GM23338 (cell line): ENCODE measurements around the gene BCOR. TPM values are rescaled to one million over a fixed set of nuclear protein-coding genes. Genes with fewer than 3 reads are reported as not detected.

Experiments
- ATAC-seq: fragments of 200-7000 bp; cut with Tn5 transposase; 3 replicates; pipeline ENCODE4 v1.9.1; 2020
- DNase-seq: peaks from one replicate; pipeline ENCODE4 v3.0.0-alpha.2; 2015; ENCODE audit warnings: low spot score
- H2AFZ ChIP-seq: fragments of 200-600 bp; sonication (generic); 2 replicates; pipeline ENCODE4 v1.8.0; 2016; ENCODE audit warnings: antibody characterized with exemption, mild to moderate bottlenecking, moderate library complexity
- H3F3A ChIP-seq: fragments of 200-600 bp; sonication (generic); replicated peaks from 2 replicates; pipeline ENCODE4 v1.8.0; 2017; ENCODE audit warnings: antibody characterized with exemption, mixed run types, low read depth
- H3K27ac ChIP-seq: fragments of 200-600 bp; sonication (generic); 2 replicates; pipeline ENCODE4 v1.6.1; 2016; ENCODE audit warnings: low read depth
- H3K27me3 ChIP-seq: fragments of 200-600 bp; sonication (generic); 2 replicates; pipeline ENCODE4 v1.8.0; 2016; ENCODE audit warnings: mild to moderate bottlenecking, mixed run types, moderate library complexity; ENCODE audit not compliant: insufficient read depth
- H3K36me3 ChIP-seq: fragments of 200-600 bp; sonication (generic); 2 replicates; pipeline ENCODE4 v1.8.0; 2016; ENCODE audit warnings: mild to moderate bottlenecking; ENCODE audit not compliant: insufficient read depth
- H3K4me1 ChIP-seq: fragments of 200-600 bp; sonication (generic); 2 replicates; pipeline ENCODE4 v1.8.0; 2016; ENCODE audit warnings: mild to moderate bottlenecking, moderate library complexity; ENCODE audit not compliant: insufficient read depth
- H3K4me2 ChIP-seq: fragments of 200-600 bp; sonication (generic); 2 replicates; pipeline ENCODE4 v1.7.1; 2017; ENCODE audit warnings: mixed run types
- H3K4me3 ChIP-seq: fragments of 200-600 bp; sonication (generic); 2 replicates; pipeline ENCODE4 v1.6.1; 2016; ENCODE audit warnings: mixed run types
- H3K79me2 ChIP-seq: fragments of 200-600 bp; sonication (generic); replicated peaks from 2 replicates; pipeline ENCODE4 v1.8.0; 2017; ENCODE audit warnings: mild to moderate bottlenecking; ENCODE audit not compliant: insufficient read depth
- H3K9me2 ChIP-seq: fragments of 200-600 bp; sonication (generic); 2 replicates; pipeline ENCODE4 v1.8.0; 2017; ENCODE audit not compliant: insufficient read depth
- H4K20me1 ChIP-seq: fragments of 200-600 bp; sonication (generic); replicated peaks from 2 replicates; pipeline ENCODE4 v1.8.0; 2017; ENCODE audit warnings: mild to moderate bottlenecking; ENCODE audit not compliant: insufficient read depth
- H3K27ac Mint-ChIP-seq: 2 replicates; pipeline ENCODE4 v1.8.0; 2020; ENCODE audit warnings: inconsistent platforms, mild to moderate bottlenecking, moderate library complexity, mixed read lengths
- H3K27me3 Mint-ChIP-seq: 3 replicates; pipeline ENCODE4 v1.8.0; 2022; ENCODE audit warnings: low read depth, mild to moderate bottlenecking, moderate library complexity, mixed read lengths, inconsistent platforms; ENCODE audit not compliant: insufficient read depth, poor library complexity
- H3K36me3 Mint-ChIP-seq: 3 replicates; pipeline ENCODE4 v1.8.0; 2021; ENCODE audit warnings: low read depth, mild to moderate bottlenecking, inconsistent platforms, moderate library complexity, mixed read lengths
- H3K4me1 Mint-ChIP-seq: 3 replicates; pipeline ENCODE4 v1.8.0; 2020; ENCODE audit warnings: mild to moderate bottlenecking, inconsistent platforms, mixed read lengths
- H3K4me3 Mint-ChIP-seq: 3 replicates; pipeline ENCODE4 v1.8.0; 2021; ENCODE audit warnings: moderate library complexity, mild to moderate bottlenecking, inconsistent platforms, mixed read lengths
- H3K9me3 Mint-ChIP-seq: 3 replicates; pipeline ENCODE4 v1.8.0; 2020; ENCODE audit warnings: moderate library complexity, mild to moderate bottlenecking, inconsistent platforms, mixed read lengths
- CREB1 ChIP-seq: fragments of 250-450 bp; sonication (Bioruptor Pico); IDR thresholded peaks from 2 replicates; pipeline ENCODE4 v1.5.0; 2020; ENCODE audit warnings: low read depth, mild to moderate bottlenecking, moderate library complexity
- CTCF ChIP-seq, 2 experiments: fragments of 200-600 bp in 1 of 2; sonication (generic) in 1 of 2; conservative IDR thresholded peaks; 2 replicates each; pipeline versions ENCODE4 v1.5.1 to v1.6.1; 2016 to 2017; ENCODE audit warnings: antibody characterized with exemption in 2 of 2, low read depth in 2 of 2, mild to moderate bottlenecking in 2 of 2, moderate library complexity in 1 of 2
- ETS1 ChIP-seq: IDR thresholded peaks from 2 replicates; pipeline ENCODE4 v1.6.1; 2016; ENCODE audit warnings: antibody characterized with exemption
- EZH2 ChIP-seq: fragments of 200-600 bp; sonication (generic); IDR thresholded peaks from one replicate; pipeline ENCODE4 v1.8.0; 2017; ENCODE audit warnings: antibody characterized with exemption, mild to moderate bottlenecking, low read depth; ENCODE audit not compliant: unreplicated experiment
- EZH2phosphoT487 ChIP-seq: fragments of 200-600 bp; sonication (generic); IDR thresholded peaks from one replicate; pipeline ENCODE4 v1.8.1; 2018; ENCODE audit warnings: antibody characterized with exemption; ENCODE audit not compliant: unreplicated experiment
- JUNB ChIP-seq: IDR thresholded peaks from one replicate; pipeline ENCODE4 v1.6.1; 2016; ENCODE audit warnings: antibody characterized with exemption; ENCODE audit not compliant: unreplicated experiment
- NANOG ChIP-seq: IDR thresholded peaks from 2 replicates; pipeline ENCODE4 v1.6.1; 2016; ENCODE audit warnings: antibody characterized with exemption, borderline replicate concordance
- POLR2AphosphoS5 ChIP-seq: IDR thresholded peaks from 2 replicates; pipeline ENCODE4 v1.6.1; 2016; ENCODE audit warnings: antibody characterized with exemption, low read depth
- STAT1 ChIP-seq: IDR thresholded peaks from one replicate; pipeline ENCODE4 v1.6.1; 2016; ENCODE audit warnings: antibody characterized with exemption; ENCODE audit not compliant: unreplicated experiment
- ZNF114 ChIP-seq: fragments of 250-450 bp; sonication (Bioruptor Pico); IDR thresholded peaks from 2 replicates; pipeline ENCODE4 v1.5.0; 2020; ENCODE audit warnings: mild to moderate bottlenecking, moderate library complexity
- ZNF331 ChIP-seq: fragments of 250-450 bp; sonication (Bioruptor Pico); IDR thresholded peaks from 2 replicates; pipeline ENCODE4 v1.5.0; 2020; ENCODE audit warnings: low read depth, mild to moderate bottlenecking, moderate library complexity
- polyA plus RNA-seq: library from polyadenylated mRNA; unstranded; fragments of >200 nt; fragmentation: Nextera tagmentation; extraction: Ambion mirVana; gene quantifications from 2 replicates; pipeline ENCODE4 v1.2.1, GENCODE V29; 2016
- total RNA-seq: library from RNA; depleted of rRNA; stranded (reverse); fragments of >200 nt; shearing (Covaris generic); gene quantifications from 2 replicates; pipeline ENCODE4 v1.2.3, GENCODE V29; 2014
- TF ChIP-seq, protein P1 (sequence below): fragments of 250-450 bp; sonication (Bioruptor Pico); IDR thresholded peaks from 2 replicates; pipeline ENCODE4 v1.5.0; 2020; ENCODE audit warnings: mild to moderate bottlenecking, moderate library complexity
- TF ChIP-seq, protein P2 (sequence below): IDR thresholded peaks from one replicate; pipeline ENCODE4 v1.6.1; 2018; ENCODE audit warnings: antibody characterized with exemption; ENCODE audit not compliant: unreplicated experiment

Gene BCOR
- total and polyA plus RNA-seq, 2 experiments from 2014 or later, result 25.5 to 60.8 TPM

DNA sequence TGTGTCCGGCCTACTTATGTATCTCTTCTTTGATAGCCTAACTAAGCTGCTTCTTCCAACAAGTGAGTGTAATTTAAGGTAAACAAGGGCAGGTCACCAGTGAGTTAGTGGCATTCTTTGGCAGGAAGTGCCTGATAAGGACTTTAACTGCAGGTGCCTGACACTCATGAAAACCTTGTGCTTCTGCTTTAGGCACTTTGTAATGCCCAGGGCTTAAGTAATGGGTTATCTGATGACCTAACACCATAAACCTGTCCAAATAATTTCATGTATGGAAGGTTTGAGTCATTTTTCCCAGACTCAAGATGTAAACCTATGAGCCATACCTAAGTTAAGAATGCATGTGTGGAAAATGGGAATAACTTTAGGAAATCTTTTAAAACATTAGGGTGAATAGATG lies 43.0 kb downstream of the BCOR start:
- Histone ChIP-seq H3K4me3 (no peak overlapping the region), H2AFZ (no peak overlapping the region), H4K20me1 (peaks cover 5% of the 10 kb centered on the region; the same call in 1 of the 2 replicates), H3K4me2 (no peak overlapping the region), H3F3A (no peaks in the 10 kb centered on the region), H3K27ac (no peak overlapping the region), H3K79me2 (no peaks in the 10 kb centered on the region), H3K4me1 (no peaks in the 10 kb centered on the region), H3K9me2 (no peaks in the 10 kb centered on the region), H3K27me3 (no peaks in the 10 kb centered on the region), H3K36me3 (peaks cover 46% of the 10 kb centered on the region)
- ATAC-seq, result no peak
- H3K27me3 Mint-ChIP-seq, result peaks cover 2% of the 10 kb centered on the region
- peaks cover 98% of the 10 kb centered on the region for H3K36me3 Mint-ChIP-seq
- H3K4me1 Mint-ChIP-seq, result peaks cover 9% of the 10 kb centered on the region; the same call in 2 of the 3 replicates
- DNase-seq, result no peak
- H3K9me3 Mint-ChIP-seq, result peaks cover 39% of the 10 kb centered on the region
- no peak overlapping the region for H3K4me3 Mint-ChIP-seq
- TF ChIP-seq STAT1 (no peak), ETS1 (no peak), EZH2phosphoT487 (no peak), ZNF331 (CRISPR knock-in tag) (no peak), CREB1 (CRISPR knock-in tag) (no peak), EZH2 (no peak), JUNB (no peak), CTCF (conservative IDR thresholded peaks at IDR 0.05; ENCODE audit: low read depth in 2 of 2) (no peak), POLR2AphosphoS5 (no peak), ZNF114 (CRISPR knock-in tag) (no peak), NANOG (no peak)
- TF ChIP-seq, protein P1, sequence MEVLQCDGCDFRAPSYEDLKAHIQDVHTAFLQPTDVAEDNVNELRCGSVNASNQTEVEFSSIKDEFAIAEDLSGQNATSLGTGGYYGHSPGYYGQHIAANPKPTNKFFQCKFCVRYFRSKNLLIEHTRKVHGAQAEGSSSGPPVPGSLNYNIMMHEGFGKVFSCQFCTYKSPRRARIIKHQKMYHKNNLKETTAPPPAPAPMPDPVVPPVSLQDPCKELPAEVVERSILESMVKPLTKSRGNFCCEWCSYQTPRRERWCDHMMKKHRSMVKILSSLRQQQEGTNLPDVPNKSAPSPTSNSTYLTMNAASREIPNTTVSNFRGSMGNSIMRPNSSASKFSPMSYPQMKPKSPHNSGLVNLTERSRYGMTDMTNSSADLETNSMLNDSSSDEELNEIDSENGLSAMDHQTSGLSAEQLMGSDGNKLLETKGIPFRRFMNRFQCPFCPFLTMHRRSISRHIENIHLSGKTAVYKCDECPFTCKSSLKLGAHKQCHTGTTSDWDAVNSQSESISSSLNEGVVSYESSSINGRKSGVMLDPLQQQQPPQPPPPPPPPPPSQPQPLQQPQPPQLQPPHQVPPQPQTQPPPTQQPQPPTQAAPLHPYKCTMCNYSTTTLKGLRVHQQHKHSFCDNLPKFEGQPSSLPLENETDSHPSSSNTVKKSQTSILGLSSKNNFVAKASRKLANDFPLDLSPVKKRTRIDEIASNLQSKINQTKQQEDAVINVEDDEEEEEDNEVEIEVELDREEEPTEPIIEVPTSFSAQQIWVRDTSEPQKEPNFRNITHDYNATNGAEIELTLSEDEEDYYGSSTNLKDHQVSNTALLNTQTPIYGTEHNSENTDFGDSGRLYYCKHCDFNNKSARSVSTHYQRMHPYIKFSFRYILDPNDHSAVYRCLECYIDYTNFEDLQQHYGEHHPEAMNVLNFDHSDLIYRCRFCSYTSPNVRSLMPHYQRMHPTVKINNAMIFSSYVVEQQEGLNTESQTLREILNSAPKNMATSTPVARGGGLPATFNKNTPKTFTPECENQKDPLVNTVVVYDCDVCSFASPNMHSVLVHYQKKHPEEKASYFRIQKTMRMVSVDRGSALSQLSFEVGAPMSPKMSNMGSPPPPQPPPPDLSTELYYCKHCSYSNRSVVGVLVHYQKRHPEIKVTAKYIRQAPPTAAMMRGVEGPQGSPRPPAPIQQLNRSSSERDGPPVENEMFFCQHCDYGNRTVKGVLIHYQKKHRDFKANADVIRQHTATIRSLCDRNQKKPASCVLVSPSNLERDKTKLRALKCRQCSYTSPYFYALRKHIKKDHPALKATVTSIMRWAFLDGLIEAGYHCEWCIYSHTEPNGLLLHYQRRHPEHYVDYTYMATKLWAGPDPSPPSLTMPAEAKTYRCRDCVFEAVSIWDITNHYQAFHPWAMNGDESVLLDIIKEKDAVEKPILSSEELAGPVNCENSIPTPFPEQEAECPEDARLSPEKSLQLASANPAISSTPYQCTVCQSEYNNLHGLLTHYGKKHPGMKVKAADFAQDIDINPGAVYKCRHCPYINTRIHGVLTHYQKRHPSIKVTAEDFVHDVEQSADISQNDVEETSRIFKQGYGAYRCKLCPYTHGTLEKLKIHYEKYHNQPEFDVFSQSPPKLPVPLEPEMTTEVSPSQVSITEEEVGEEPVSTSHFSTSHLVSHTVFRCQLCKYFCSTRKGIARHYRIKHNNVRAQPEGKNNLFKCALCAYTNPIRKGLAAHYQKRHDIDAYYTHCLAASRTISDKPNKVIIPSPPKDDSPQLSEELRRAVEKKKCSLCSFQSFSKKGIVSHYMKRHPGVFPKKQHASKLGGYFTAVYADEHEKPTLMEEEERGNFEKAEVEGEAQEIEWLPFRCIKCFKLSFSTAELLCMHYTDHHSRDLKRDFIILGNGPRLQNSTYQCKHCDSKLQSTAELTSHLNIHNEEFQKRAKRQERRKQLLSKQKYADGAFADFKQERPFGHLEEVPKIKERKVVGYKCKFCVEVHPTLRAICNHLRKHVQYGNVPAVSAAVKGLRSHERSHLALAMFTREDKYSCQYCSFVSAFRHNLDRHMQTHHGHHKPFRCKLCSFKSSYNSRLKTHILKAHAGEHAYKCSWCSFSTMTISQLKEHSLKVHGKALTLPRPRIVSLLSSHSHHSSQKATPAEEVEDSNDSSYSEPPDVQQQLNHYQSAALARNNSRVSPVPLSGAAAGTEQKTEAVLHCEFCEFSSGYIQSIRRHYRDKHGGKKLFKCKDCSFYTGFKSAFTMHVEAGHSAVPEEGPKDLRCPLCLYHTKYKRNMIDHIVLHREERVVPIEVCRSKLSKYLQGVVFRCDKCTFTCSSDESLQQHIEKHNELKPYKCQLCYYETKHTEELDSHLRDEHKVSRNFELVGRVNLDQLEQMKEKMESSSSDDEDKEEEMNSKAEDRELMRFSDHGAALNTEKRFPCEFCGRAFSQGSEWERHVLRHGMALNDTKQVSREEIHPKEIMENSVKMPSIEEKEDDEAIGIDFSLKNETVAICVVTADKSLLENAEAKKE (CRISPR knock-in tag), result no peak
- TF ChIP-seq, protein P2, sequence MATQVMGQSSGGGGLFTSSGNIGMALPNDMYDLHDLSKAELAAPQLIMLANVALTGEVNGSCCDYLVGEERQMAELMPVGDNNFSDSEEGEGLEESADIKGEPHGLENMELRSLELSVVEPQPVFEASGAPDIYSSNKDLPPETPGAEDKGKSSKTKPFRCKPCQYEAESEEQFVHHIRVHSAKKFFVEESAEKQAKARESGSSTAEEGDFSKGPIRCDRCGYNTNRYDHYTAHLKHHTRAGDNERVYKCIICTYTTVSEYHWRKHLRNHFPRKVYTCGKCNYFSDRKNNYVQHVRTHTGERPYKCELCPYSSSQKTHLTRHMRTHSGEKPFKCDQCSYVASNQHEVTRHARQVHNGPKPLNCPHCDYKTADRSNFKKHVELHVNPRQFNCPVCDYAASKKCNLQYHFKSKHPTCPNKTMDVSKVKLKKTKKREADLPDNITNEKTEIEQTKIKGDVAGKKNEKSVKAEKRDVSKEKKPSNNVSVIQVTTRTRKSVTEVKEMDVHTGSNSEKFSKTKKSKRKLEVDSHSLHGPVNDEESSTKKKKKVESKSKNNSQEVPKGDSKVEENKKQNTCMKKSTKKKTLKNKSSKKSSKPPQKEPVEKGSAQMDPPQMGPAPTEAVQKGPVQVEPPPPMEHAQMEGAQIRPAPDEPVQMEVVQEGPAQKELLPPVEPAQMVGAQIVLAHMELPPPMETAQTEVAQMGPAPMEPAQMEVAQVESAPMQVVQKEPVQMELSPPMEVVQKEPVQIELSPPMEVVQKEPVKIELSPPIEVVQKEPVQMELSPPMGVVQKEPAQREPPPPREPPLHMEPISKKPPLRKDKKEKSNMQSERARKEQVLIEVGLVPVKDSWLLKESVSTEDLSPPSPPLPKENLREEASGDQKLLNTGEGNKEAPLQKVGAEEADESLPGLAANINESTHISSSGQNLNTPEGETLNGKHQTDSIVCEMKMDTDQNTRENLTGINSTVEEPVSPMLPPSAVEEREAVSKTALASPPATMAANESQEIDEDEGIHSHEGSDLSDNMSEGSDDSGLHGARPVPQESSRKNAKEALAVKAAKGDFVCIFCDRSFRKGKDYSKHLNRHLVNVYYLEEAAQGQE, result no peak
- no peak overlapping the region for H3K27ac Mint-ChIP-seq
